K562 (cell line): ENCODE data around the gene HTR3C. TPM values are rescaled to one million over a fixed set of nuclear protein-coding genes. Genes with fewer than 3 reads are reported as not detected.

Experiments
- ATAC-seq: fragments of 200-7000 bp; cut with Tn5 transposase; 3 replicates; pipeline ENCODE4 v1.9.1; 2020; ENCODE audit warnings: moderate library complexity
- BruUV-seq: library from RNA; stranded (reverse); fragments of 400-500 nt; replicated peaks from 2 replicates; lab custom pipeline; 2021; lab: Mats Ljungman, UMichigan
- CTCF ChIA-PET: fragments of 300-600 bp; formaldehyde crosslinking; extraction: SDS; loops from one replicate; lab custom pipeline; 2021; ENCODE audit warnings: low intra/inter-chr PET ratio; lab: Yijun Ruan, JAX
- POLR2A ChIA-PET: fragments of 300-600, 350-650 bp; sonication (Branson Sonifier 250); formaldehyde crosslinking; extraction: SDS; loops from one replicate; lab custom pipeline; 2021; ENCODE audit warnings: antibody characterized with exemption, inconsistent platforms; lab: Yijun Ruan, JAX
- DNase-seq, 4 experiments: peaks; one replicate each; pipeline versions ENCODE4 v3.0.0 to v3.0.0-alpha.2; 2011 to 2018; ENCODE audit warnings: low spot score in 3 of 4, mixed read lengths in 3 of 4; ENCODE audit errors: extremely low read depth in 1 of 4
- FAIRE-seq: peaks from 2 replicates; lab custom pipeline; 2011; peaks lifted over from hg19 to GRCh38; lab: Jason Lieb, UNC
- H2AFZ ChIP-seq: 2 replicates; pipeline ENCODE4 v1.6.0; 2011; ENCODE audit warnings: low read depth, low read length, control low read depth, inconsistent platforms
- H3K27ac ChIP-seq: fragments of 200-600 bp; 3 replicates; pipeline ENCODE4 v1.8.0; 2011; ENCODE audit warnings: low read depth, mild to moderate bottlenecking, control low read depth, inconsistent platforms, low read length, moderate library complexity, mixed read lengths; ENCODE audit errors: extremely low read depth
- H3K27me3 ChIP-seq, 2 experiments: fragments of 300-600 bp in 1 of 2; 2 replicates in 1 of 2; 3 replicates in 1 of 2; pipeline versions ENCODE4 v1.6.0 to v1.8.0; 2011; ENCODE audit warnings: inconsistent platforms in 2 of 2, low read length in 2 of 2, mild to moderate bottlenecking in 1 of 2, mixed read lengths in 1 of 2, moderate library complexity in 1 of 2; ENCODE audit not compliant: control insufficient read depth in 2 of 2, insufficient read depth in 2 of 2
- H3K36me3 ChIP-seq: fragments of 300-600 bp; 3 replicates; pipeline ENCODE4 v1.8.0; 2011; ENCODE audit warnings: mild to moderate bottlenecking, low read length, inconsistent platforms; ENCODE audit not compliant: control insufficient read depth, insufficient read depth
- H3K4me1 ChIP-seq, 2 experiments: fragments of 200-600 bp in 1 of 2; replicated peaks in 1 of 2; 2 replicates in 1 of 2; 3 replicates in 1 of 2; pipeline versions ENCODE4 v1.5.1 to v1.8.0; 2011; ENCODE audit warnings: inconsistent platforms in 2 of 2, low read length in 2 of 2, mild to moderate bottlenecking in 1 of 2, mixed read lengths in 1 of 2, moderate library complexity in 1 of 2; ENCODE audit not compliant: control insufficient read depth in 2 of 2, insufficient read depth in 2 of 2
- H3K4me2 ChIP-seq: 2 replicates; pipeline ENCODE4 v1.6.1; 2011; ENCODE audit warnings: low read length, control low read depth, inconsistent platforms, mixed read lengths; ENCODE audit not compliant: insufficient read depth
- H3K4me3 ChIP-seq: fragments of 200-600 bp; sonication (generic), shearing (Covaris generic); 2 replicates; pipeline ENCODE4 v1.5.1; 2016; ENCODE audit warnings: control low read depth, inconsistent platforms
- H3K79me2 ChIP-seq: fragments of 200-600 bp; 3 replicates; pipeline ENCODE4 v1.8.0; 2011; ENCODE audit warnings: low read length, inconsistent platforms; ENCODE audit not compliant: control insufficient read depth, insufficient read depth
- H3K9ac ChIP-seq, 2 experiments: 2 replicates each; pipeline versions ENCODE4 v1.6.0 to v1.6.1; 2011; ENCODE audit warnings: low read depth in 2 of 2, low read length in 2 of 2, control low read depth in 1 of 2, inconsistent platforms in 1 of 2, mild to moderate bottlenecking in 1 of 2, mixed read lengths in 1 of 2; ENCODE audit not compliant: insufficient read depth in 1 of 2
- H3K9me1 ChIP-seq: one replicate; pipeline ENCODE4 v1.6.0; 2011; ENCODE audit warnings: inconsistent platforms, mild to moderate bottlenecking, low read length, moderate library complexity; ENCODE audit not compliant: control insufficient read depth, insufficient read depth
- H3K9me3 ChIP-seq: replicated peaks from 2 replicates; pipeline ENCODE4 v1.5.1; 2011; ENCODE audit warnings: low read depth, low read length, inconsistent platforms; ENCODE audit not compliant: control insufficient read depth, insufficient read depth
- H4K20me1 ChIP-seq: replicated peaks from 2 replicates; pipeline ENCODE4 v1.6.1; 2011; ENCODE audit warnings: low read length, inconsistent platforms, mixed read lengths; ENCODE audit not compliant: control insufficient read depth, insufficient read depth
- CBFA2T3 ChIP-seq: fragments of 450-650 bp; IDR thresholded peaks from 2 replicates; pipeline ENCODE4 v1.6.1; 2017
- ETV1 ChIP-seq: fragments of 450-650 bp; conservative IDR thresholded peaks from 2 replicates; pipeline ENCODE4 v1.6.1; 2016; ENCODE audit warnings: missing genetic modification characterization, control low read depth, low read depth, missing compliant biosample characterization
- FOXA1 ChIP-seq: fragments of 450-650 bp; IDR thresholded peaks from 2 replicates; pipeline ENCODE4 v1.6.1; 2016; ENCODE audit warnings: mild to moderate bottlenecking, borderline replicate concordance
- JUND ChIP-seq, 2 experiments: IDR thresholded peaks; 2 replicates in 1 of 2; 3 replicates in 1 of 2; pipeline ENCODE4 v1.6.1; 2011; ENCODE audit warnings: borderline replicate concordance in 2 of 2, low read depth in 2 of 2, low read length in 2 of 2, improper control_type of control experiment in 1 of 2, missing biosample characterization in 1 of 2, missing genetic modification characterization in 1 of 2, missing genetic modification reagents in 1 of 2
- MAZ ChIP-seq, 2 experiments: fragments of 450-650 bp in 1 of 2; sonication (generic) in 1 of 2; formaldehyde crosslinking; IDR thresholded peaks in 1 of 2; conservative IDR thresholded peaks in 1 of 2; 2 replicates each; pipeline versions ENCODE4 v1.4.0 to v1.5.0; 2020; ENCODE audit warnings: mild to moderate bottlenecking in 1 of 2, missing genetic modification reagents in 1 of 2
- MECOM ChIP-seq: fragments of 250-450 bp; sonication (Bioruptor Pico); IDR thresholded peaks from 2 replicates; pipeline ENCODE4 v1.8.0; 2022; ENCODE audit warnings: inconsistent platforms
- TGIF2 ChIP-seq: sonication (generic); formaldehyde crosslinking; IDR thresholded peaks from 2 replicates; pipeline ENCODE4 v1.8.1; 2022; ENCODE audit warnings: mild to moderate bottlenecking, missing genetic modification reagents, moderate library complexity
- ZBTB2 ChIP-seq: fragments of 450-650 bp; IDR thresholded peaks from 2 replicates; pipeline ENCODE4 v1.6.1; 2016; ENCODE audit warnings: antibody characterized with exemption
- ZNF511 ChIP-seq: sonication (generic); formaldehyde crosslinking; IDR thresholded peaks from 2 replicates; pipeline ENCODE4 v1.8.0; 2022; ENCODE audit warnings: mild to moderate bottlenecking, missing genetic modification reagents
- ZNF668 ChIP-seq: fragments of 250-450 bp; sonication (Bioruptor Pico); IDR thresholded peaks from 2 replicates; pipeline ENCODE4 v1.8.0; 2022; ENCODE audit warnings: mild to moderate bottlenecking, inconsistent platforms
- WGBS: fragments of 100-300 bp; shearing (Covaris generic); methylation state at CpG from one replicate; pipeline ENCODE4 v1.1.6; 2016; ENCODE audit warnings: low coverage, mixed read lengths; ENCODE audit not compliant: insufficient coverage; ENCODE audit errors: missing lambda C conversion rate; 5-methylcytosine and 5-hydroxymethylcytosine counted together
- in situ Hi-C: fragments of 300-500 bp; cut with MboI; formaldehyde crosslinking; loops from 4 replicates; pipeline ENCODE4 v1.15.0; 2018; ENCODE audit warnings: inconsistent platforms, mixed read lengths
- intact Hi-C: fragments of 100-400 bp; cut with micrococcal nuclease; formaldehyde crosslinking; loops from 2 replicates; pipeline ENCODE4 v1.14.2; 2022
- polyA plus RNA-seq, 8 experiments: library from polyadenylated mRNA; depleted of rRNA in 4 of 8; stranded (reverse) in 5 of 8; unstranded in 3 of 8; fragments of >200 nt; fragmentation: Nextera tagmentation in 2 of 8; fragmentation: Illumina TruSeq in 1 of 8; extraction: Ambion mirVana in 2 of 8; extraction: Trizol in 1 of 8; gene quantifications; 2 replicates each; pipeline versions ENCODE4 v1.2.1 to v1.2.3, GENCODE V29; 2011 to 2014; ENCODE audit warnings: inconsistent platforms in 1 of 8, missing spikeins in 1 of 8
- total RNA-seq, 7 experiments: library from RNA; depleted of rRNA in 6 of 7; stranded (reverse); fragments of >200 nt in 6 of 7; fragmentation: Illumina TruSeq in 2 of 7; extraction: Trizol in 2 of 7; gene quantifications; 2 replicates each; pipeline versions ENCODE4 v1.2.1 to v1.2.3, GENCODE V29; 2011 to 2021; ENCODE audit warnings: low replicate concordance in 1 of 7

The HTR3C gene
- total and polyA plus RNA-seq, 9 of the 15 experiments (the other 6 are each of a cell fraction or from before 2014, with no cell fraction given) = 0.04 to 0.06 TPM; not detected in 7

- peak overlapping the region; percentile 89 for H3K4me2 ChIP-seq
- H3K4me1 ChIP-seq = peaks cover 17 to 21% of the 10 kb centered on the region in 2 experiments; a peak in 4 of 5 replicates
- in situ Hi-C loops = loop anchor here (10.0 kb wide), 1 partner anchor 229 kb away; the partner anchor contains the start of genes ALG3 and EEF1AKMT4
- peak overlapping the region; percentile 89 for H3K4me3 ChIP-seq
- peak overlapping the region; percentile 90 for H3K27ac ChIP-seq
- DNase-seq (peak in 2 of 4 experiments; percentile 22 to 60), ATAC-seq (peak; percentile 2), FAIRE-seq (no peak)
- BruUV-seq = no TSS peak
- ChIA-PET CTCF (interaction anchor here (0.7 to 1.3 kb wide), 3 partner anchors 108 to 121 kb away, joined by 3 to 6 read pairs (median 4); no protein-coding TSS in a partner anchor), POLR2A (interaction anchor here (0.7 to 2.7 kb wide), 7 partner anchors 9 to 119 kb away, joined by 3 to 15 read pairs (median 4); partner anchors contain the start of genes EIF2B5 and HTR3D)
- H3K27me3 ChIP-seq = no peaks in the 10 kb centered on the region
- peak overlapping the region; percentile 96 for H2AFZ ChIP-seq
- H3K36me3 ChIP-seq = peaks cover 31% of the 10 kb centered on the region
- H4K20me1 ChIP-seq = no peaks in the 10 kb centered on the region
- H3K79me2 ChIP-seq = peaks cover 56% of the 10 kb centered on the region
- no peaks in the 10 kb centered on the region for H3K9me3 ChIP-seq
- intact Hi-C loops = loop anchor here (2.0 to 5.0 kb wide), 2 partner anchors 39 to 231 kb away; partner anchors contain the start of genes ALG3 and EEF1AKMT4
- whole genome bisulfite sequencing = 0% methylated on average over 5 of the region's 5 CpGs
- H3K9me1 ChIP-seq = no peaks in the 10 kb centered on the region
- peak overlapping the region; percentile 53 to 77; a peak in 3 of 4 replicates for H3K9ac ChIP-seq
- TF ChIP-seq CBFA2T3 (peak; percentile 33; the same call in 1 of the 2 replicates), JUND (IDR thresholded peaks at IDR 0.05; ENCODE audit: borderline replicate concordance, low read depth, low read length) (no peak), JUND (tag; IDR thresholded peaks at IDR 0.05; ENCODE audit: borderline replicate concordance, low read depth, low read length) (no peak; the same call in 2 of the 3 replicates), ZNF668 (CRISPR knock-in tag) (no peak), TGIF2 (CRISPR knock-in tag) (no peak), MAZ (CRISPR knock-in tag; conservative IDR thresholded peaks at IDR 0.05 in 1 of 2, IDR thresholded peaks at IDR 0.05 in 1 of 2) (no peak; a peak in 1 of 4 replicates), ETV1 (tag) (no peak), MECOM (0 out of 2 replicates have a peak, but pooled peaks have one; percentile 61), FOXA1 (no peak), ZBTB2 (peak; percentile 57; the same call in 1 of the 2 replicates), ZNF511 (CRISPR knock-in tag) (no peak)
Observed at GRCh38 chr3:184016169-184016570, 36.7 kb upstream of the HTR3C start.
